NCI-H2227 (cell line): ENCODE measurements around the gene KRT38.
"Not testable (repeated sequence)": the region's sequence is repeated elsewhere in the genome, so short reads cannot be mapped to it uniquely, and the experiment has no call there.

Experiments used
- DNase-seq: peaks from one replicate; lab custom pipeline; 2025; ENCODE audit not compliant: unreplicated experiment; lab: John Stamatoyannopoulos, UW

Gene KRT38

GRCh38 chr17:41463746-41464145 lies 23.0 kb upstream of the KRT38 start:
- DNase-seq, result no peak

DNA sequence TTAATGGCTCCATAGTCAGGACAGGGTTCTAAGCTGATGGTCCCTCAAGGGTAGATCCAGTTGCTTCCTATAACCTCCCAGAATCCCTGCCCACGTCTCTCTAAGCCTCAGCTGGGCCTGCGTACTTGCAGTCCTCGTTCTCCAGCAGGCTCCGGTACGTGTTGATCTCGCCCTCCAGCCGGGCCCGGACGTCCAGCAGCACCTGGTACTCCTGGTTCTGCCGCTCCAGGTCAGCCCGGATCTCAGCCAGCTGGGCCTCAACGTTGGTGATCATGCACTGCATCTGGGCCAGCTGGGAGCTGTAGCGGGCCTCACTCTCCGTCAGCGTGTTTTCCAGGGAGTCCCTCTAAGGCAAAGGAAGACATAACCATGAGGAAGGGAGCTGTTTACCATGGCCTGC lies 21.9 kb upstream of the KRT38 start:
- DNase-seq, result no peak

DNA sequence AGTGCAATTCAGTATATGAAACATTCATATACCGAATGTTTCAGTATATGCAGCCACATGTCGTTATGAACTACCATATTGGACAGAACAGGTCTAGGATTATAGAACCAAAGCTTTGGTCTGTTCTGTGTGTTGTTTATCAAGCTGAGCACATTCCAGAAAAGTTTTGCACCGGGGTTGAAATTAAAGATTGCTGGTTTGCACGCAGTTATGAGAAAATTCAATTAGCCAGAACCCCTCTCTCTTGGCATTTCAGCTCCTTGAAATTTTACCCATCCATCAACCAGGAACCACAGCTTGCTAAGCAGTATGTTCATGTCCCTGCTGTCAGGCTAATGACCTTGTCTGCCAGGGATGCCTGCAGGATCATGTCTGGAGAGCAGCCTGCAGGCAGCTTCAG lies 16.9 kb upstream of the KRT38 start:
- DNase-seq, result no peak

GRCh38 chr17:41456204-41456603 lies 15.4 kb upstream of the KRT38 start:
- no peak for DNase-seq

- no peak for DNase-seq
Observed at GRCh38 chr17:41455236-41455635, 14.5 kb upstream of the KRT38 start.

DNA sequence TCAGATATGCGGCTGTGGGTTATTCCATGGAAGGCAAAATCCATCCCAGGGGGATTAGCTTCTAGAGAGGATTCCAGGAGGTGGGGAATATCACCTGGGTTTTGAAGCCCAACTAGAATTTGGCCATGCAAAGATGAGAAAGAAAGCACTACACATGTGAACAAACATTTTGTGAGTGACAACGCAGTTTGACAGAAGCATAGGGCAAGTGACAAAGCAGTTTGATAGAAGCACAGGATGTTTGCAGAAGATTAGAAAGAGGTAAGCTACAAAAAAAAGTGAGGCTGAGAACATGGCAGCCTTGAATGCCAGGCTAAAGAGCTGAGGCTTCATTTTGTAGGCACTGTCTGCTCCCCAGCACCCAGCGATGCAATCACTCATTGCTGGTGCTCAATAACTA lies 12.3 kb upstream of the KRT38 start:
- no peak for DNase-seq

DNA sequence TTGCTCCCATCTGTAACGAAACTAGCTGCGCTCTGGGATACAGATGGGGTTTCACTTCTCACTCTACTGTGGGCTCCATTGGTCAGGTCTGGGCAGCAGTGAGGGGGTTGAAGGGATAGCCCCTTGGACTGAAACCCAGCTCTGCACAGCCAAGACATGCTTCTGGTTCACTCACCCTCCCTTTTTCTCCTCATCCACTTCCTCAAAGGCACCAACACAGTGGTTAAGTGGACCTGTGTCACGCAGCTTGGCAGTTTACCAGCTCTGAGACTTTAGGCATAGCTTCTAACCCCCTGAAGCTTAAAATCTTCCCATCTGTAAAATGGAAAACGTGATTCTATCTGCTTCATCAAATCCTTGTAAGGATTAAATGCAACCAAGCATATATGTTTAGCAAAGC lies 11.5 kb upstream of the KRT38 start:
- DNase-seq, result no peak

GRCh38 chr17:41451154-41451728 lies 10.5 kb upstream of the KRT38 start:
- DNase-seq, result no peak

DNA sequence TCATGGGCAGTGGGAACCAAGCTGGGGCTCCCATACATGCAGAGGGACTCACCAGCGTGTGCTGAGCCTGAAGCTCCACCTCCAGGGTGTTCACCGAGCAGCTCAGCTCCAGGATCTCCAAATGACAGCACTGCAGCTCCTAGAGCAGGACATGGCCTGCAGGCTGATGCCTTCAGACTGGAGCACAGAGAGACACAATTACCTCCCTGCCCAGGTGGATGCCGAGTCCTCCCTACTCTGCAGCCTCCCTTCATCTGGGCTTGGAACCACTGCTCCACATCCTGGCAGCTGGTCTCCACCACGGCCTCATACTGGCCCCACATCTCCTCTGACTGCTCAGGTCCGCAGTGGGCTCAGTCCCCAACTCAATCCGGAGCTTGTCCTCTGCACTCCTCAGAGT lies 8.2 kb upstream of the KRT38 start:
- DNase-seq, result no peak

- DNase-seq, result no peak
Observed at GRCh38 chr17:41448506-41448905, 7.7 kb upstream of the KRT38 start.

GRCh38 chr17:41446806-41447205 lies 6.0 kb upstream of the KRT38 start:
- DNase-seq, result no peak

DNA sequence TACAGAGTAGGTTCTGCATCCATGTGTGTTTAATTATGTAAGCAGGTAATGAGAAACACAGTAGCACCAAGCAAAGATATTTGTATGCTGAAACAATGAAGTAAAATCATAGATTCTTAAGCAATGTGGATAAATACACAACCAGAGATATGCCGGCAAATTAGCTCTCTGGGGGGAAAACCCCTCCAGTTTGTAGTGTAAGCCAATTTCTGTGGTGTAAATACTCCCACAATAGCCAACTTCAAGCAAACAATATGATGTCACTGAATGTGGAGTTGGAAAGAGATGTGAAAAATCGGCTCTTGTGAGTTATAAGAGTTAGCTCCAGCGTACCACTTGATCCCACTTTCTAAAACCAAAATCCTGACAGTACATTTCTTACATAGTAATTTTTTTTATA lies 3.9 kb upstream of the KRT38 start:
- no peak for DNase-seq

DNA sequence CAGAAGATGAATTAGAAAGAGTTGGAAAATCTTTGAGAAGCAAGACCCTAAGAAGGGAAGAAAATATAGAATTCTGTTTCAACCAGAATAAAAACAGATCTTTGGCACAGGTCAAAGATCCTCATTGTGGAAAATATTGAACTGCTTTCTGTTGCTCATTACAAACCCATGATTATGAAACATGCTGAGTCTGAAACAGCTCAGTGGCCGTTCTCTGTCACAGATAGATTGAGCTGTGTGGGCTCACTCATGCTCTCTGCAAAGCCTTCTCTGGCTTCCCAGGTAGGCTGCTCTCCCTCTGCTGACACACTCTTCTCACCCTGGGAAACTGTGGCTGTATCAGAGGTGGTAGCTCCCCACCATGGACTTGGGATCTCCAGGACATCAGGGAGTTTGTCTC lies 3.4 kb upstream of the KRT38 start:
- no peak for DNase-seq

GRCh38 chr17:41442739-41443138 lies 2.0 kb upstream of the KRT38 start:
- DNase-seq, result no peak

GRCh38 chr17:41439375-41439774 lies 1.4 kb downstream of the KRT38 start:
- DNase-seq, result no peak

DNA sequence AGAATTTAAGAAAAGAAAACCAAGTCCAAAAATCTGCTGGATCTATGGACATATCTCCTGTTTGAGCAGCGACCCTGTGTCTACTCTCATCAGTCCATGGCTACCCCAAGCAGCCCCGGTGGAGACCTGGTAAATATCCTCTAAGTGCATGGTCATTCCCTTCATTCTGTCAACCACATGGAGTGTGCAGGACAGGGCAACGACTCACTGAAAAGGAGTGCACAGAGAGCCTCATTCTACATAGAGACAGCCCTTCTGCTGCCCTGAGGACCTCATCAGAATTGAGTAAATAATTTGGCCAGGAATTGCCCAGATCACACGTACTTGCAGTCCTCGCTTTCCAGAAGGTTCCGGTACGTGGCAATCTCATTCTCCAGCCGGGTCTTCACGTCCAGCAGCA lies 3.0 kb downstream of the KRT38 start:
- DNase-seq, result no peak

GRCh38 chr17:41437254-41437653 lies 3.5 kb downstream of the KRT38 start:
- DNase-seq, result no peak

DNA sequence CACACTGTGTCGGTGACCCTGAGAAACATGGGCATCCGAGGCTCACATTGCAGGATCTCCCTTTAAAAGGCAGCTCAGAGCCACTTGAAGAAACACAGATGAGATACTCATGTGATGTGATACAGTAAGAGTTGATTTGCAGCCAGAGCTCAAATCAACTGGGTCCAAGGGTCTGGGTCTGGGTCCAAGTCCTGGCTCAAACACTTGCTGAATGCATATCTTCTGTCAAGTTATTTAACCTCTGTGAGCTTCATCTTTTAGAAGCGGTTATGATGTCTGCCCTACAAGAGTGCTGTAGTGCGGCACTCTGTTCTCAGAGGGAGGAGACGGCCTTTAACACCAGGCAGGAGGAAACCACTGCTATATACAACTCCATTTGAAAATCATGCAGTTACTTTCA lies 6.4 kb downstream of the KRT38 start:
- peak; percentile 53 for DNase-seq

DNA sequence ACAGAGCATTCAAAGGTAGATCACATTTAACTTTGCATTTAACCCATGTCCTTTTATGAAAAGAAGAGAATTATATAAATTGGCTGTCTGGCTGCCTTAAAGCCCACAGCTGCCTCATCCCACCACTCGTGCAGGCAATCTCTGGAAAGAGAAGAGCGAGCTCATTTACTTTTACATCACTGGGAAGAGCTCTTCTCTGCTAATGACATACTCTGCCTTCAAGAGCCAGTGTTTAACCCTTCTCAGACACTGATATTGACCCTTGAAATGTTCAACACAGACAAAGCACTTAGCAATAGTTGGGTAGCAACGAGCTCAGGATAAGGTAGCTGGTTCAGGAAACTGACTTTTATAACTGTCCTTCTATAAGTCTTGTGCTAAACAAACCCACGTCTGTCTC lies 6.8 kb downstream of the KRT38 start:
- DNase-seq, result peak; percentile 77

DNA sequence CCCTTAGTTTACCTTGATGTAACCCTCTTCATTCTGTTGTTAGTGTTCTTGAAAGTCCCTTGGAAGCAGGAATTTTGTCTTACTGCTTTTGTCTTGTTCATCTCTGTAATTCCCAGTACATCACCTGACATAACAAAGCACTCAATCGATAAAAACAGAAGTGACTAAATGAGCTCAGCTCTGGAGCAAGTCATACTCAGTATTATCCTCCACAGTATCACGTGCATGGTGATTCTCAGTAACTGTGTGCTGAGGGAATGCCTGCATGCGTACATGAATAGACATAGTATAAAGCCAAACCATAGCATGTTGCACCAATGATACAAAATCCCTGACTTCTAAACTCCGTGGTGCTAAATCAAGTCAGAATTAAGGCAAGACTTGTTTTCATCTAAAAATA lies 7.2 kb downstream of the KRT38 start:
- DNase-seq, result peak; percentile 72

DNA sequence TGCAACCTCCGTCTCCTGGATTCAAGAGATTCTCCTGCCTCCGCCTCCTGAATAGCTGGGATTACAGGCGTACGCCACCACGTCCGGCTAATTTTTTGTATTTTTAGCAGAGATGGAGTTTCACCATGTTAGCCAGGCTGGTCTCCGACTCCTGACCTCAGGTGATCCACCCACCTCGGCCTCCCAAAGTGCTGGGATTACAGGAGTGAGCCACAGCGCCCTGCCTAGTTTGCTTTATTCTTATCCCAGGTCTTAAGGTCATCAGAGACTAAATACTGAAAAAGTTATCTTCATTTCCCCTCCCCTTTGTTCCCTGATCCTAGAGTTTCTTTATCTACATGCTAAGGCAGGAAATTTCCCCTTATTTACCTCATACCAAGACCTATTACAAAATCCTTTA lies 10.4 kb downstream of the KRT38 start:
- not testable (repeated sequence) for DNase-seq

DNA sequence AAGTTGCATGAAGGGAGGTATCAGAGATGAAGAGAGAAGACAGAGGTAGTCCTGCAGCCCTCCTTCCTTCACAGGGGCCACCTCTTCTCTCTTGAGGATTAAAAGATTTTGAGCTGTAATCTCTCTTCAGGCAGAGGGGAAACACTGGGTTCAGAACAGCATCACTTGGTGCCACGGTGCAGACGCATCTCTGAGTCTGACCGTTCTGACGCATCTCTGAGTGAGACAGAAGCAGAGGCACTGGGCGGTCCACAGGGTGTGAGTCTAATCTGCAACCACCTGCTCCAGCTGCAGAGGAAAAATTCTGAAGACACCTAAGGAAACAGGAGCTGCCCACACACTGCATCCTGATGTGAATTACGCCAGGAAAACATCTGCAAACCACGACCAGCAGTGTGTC lies 11.1 kb downstream of the KRT38 start:
- no peak for DNase-seq

DNA sequence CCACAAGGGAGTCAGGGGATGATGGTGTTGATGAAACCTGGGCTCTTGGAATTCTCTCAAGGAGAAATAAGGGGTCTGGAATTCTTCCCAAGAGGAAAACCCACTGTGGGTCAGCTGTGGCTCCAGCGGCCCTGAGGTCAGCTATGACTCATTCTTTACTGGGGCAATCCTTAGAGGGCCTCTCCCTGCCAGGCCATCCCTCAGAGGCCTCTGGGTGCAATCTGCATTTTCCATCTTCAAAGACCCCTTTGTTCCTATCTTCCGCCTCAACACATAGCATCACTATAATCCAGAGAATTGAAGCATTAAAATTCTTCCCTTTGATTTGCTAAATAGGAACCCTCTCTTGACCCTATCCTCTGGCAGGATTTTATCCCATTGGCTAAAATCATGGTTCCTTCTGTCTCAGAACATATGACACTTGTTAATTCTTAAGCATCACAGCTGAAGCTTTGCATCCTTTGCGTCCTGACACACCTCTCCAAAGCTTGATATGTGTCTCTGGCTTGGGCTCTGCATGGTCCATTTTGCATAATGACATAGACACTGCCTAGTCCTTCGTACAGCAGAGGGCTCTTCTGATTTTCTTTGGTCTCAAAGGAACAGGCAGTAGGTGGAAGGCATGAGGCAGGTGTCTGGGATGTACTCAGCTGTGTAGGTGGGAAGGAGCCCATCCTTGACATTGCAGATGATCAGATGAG lies 12.0 kb downstream of the KRT38 start:
- DNase-seq, result no peak
